HCT116 (cell line): ENCODE results near the gene GDPD1. TPM values are rescaled to one million over a fixed set of nuclear protein-coding genes. Genes with fewer than 3 reads are reported as not detected.

ENCODE experiments used
- ATAC-seq: fragments of 200-7000 bp; cut with Tn5 transposase; 2 replicates; pipeline ENCODE4 v1.9.1; 2020; ENCODE audit warnings: mild to moderate bottlenecking, moderate library complexity
- BruUV-seq: library from RNA; stranded (reverse); fragments of 400-500 nt; replicated peaks from 2 replicates; lab custom pipeline; 2021; lab: Mats Ljungman, UMichigan
- CTCF ChIA-PET: fragments of 300-600 bp; sonication (Branson Sonifier 250); formaldehyde crosslinking; loops from one replicate; lab custom pipeline; 2021; ENCODE audit warnings: antibody characterized with exemption; lab: Charles Lee
- POLR2A ChIA-PET: fragments of 300-600, 350-600 bp; sonication (Branson Sonifier 250); formaldehyde crosslinking; loops from one replicate; lab custom pipeline; 2021; ENCODE audit warnings: antibody characterized with exemption; lab: Charles Lee
- RAD21 ChIA-PET, 2 experiments: fragments of 300-600 bp; sonication (Branson Sonifier 250); formaldehyde crosslinking; loops; one replicate each; lab custom pipeline; 2023; ENCODE audit warnings: low total read pairs in 2 of 2; ENCODE audit not compliant: uncharacterized antibody in 2 of 2, unreplicated experiment in 2 of 2, low non-redundant PET in 1 of 2; lab: Charles Lee
- DNase-seq: peaks from one replicate; pipeline ENCODE4 v3.0.0-alpha.2; 2010; ENCODE audit warnings: low read depth, low spot score
- H2AFZ ChIP-seq: fragments of 200-600 bp; shearing (Covaris generic), sonication (generic); 2 replicates; pipeline ENCODE4 v1.6.1; 2017; ENCODE audit warnings: low read depth, mixed run types, mixed read lengths, antibody characterized with exemption, low read length; ENCODE audit not compliant: poor library complexity, severe bottlenecking
- H3K27ac ChIP-seq: 2 replicates; pipeline ENCODE4 v1.5.1; 2012; ENCODE audit warnings: low read depth, low read length
- H3K27me3 ChIP-seq: fragments of 200-600 bp; sonication (generic); 2 replicates; pipeline ENCODE4 v1.6.1; 2016; ENCODE audit warnings: mixed run types, low read length, mixed read lengths; ENCODE audit not compliant: insufficient read depth
- H3K36me3 ChIP-seq, 2 experiments: fragments of 200-500 bp in 1 of 2; fragments of 200-600 bp in 1 of 2; sonication (Bioruptor generic) in 1 of 2; sonication (generic) in 1 of 2; 2 replicates each; pipeline versions ENCODE4 v1.5.1 to v1.6.1; 2014 to 2016; ENCODE audit warnings: low read length in 2 of 2, inconsistent platforms in 1 of 2, mixed read lengths in 1 of 2, mixed run types in 1 of 2; ENCODE audit not compliant: insufficient read depth in 2 of 2, control insufficient read depth in 1 of 2
- H3K4me1 ChIP-seq, 2 experiments: fragments of 200-600 bp in 1 of 2; sonication (generic) in 1 of 2; 2 replicates each; pipeline versions ENCODE4 v1.5.1 to v1.6.1; 2012 to 2017; ENCODE audit warnings: low read length in 2 of 2, inconsistent platforms in 1 of 2, mild to moderate bottlenecking in 1 of 2, mixed read lengths in 1 of 2, mixed run types in 1 of 2, moderate library complexity in 1 of 2; ENCODE audit not compliant: insufficient read depth in 2 of 2, control insufficient read depth in 1 of 2
- H3K4me2 ChIP-seq: fragments of 200-600 bp; sonication (generic); 2 replicates; pipeline ENCODE4 v1.6.1; 2017; ENCODE audit warnings: mixed run types, low read length, mixed read lengths
- H3K4me3 ChIP-seq, 2 experiments: fragments of 200-600 bp in 1 of 2; sonication (generic) in 1 of 2; replicated peaks in 1 of 2; 2 replicates each; pipeline ENCODE4 v1.5.1; 2011 to 2016; ENCODE audit warnings: low read length in 2 of 2, control low read depth in 1 of 2, low read depth in 1 of 2, mild to moderate bottlenecking in 1 of 2, mixed read lengths in 1 of 2, mixed run types in 1 of 2
- H3K79me2 ChIP-seq: fragments of 200-600 bp; sonication (generic); 2 replicates; pipeline ENCODE4 v1.6.1; 2017; ENCODE audit warnings: mild to moderate bottlenecking, mixed run types, low read length, moderate library complexity, mixed read lengths; ENCODE audit not compliant: insufficient read depth
- H3K9ac ChIP-seq: fragments of 200-600 bp; sonication (generic); 2 replicates; pipeline ENCODE4 v1.6.1; 2016; ENCODE audit warnings: low read length, mixed read lengths
- H3K9me2 ChIP-seq: fragments of 200-600 bp; sonication (generic), shearing (Covaris generic); 2 replicates; pipeline ENCODE4 v1.6.1; 2017; ENCODE audit warnings: mixed run types, mild to moderate bottlenecking, moderate library complexity; ENCODE audit not compliant: insufficient read depth
- H3K9me3 ChIP-seq, 2 experiments: fragments of 200-500 bp in 1 of 2; fragments of 200-600 bp in 1 of 2; sonication (Bioruptor generic) in 1 of 2; sonication (generic) in 1 of 2; 2 replicates each; pipeline ENCODE4 v1.6.1; 2014 to 2017; ENCODE audit warnings: low read length in 2 of 2, mixed read lengths in 2 of 2, inconsistent platforms in 1 of 2, low read depth in 1 of 2, mild to moderate bottlenecking in 1 of 2, mixed run types in 1 of 2, moderate library complexity in 1 of 2; ENCODE audit not compliant: control insufficient read depth in 1 of 2, insufficient read depth in 1 of 2
- H4K20me1 ChIP-seq: fragments of 200-600 bp; sonication (generic), shearing (Covaris generic); 2 replicates; pipeline ENCODE4 v1.6.1; 2017; ENCODE audit warnings: mixed run types, mild to moderate bottlenecking, moderate library complexity; ENCODE audit not compliant: insufficient read depth
- EZH2phosphoT487 ChIP-seq: fragments of 200-600 bp; IDR thresholded peaks from 2 replicates; pipeline ENCODE4 v1.6.1; 2018; ENCODE audit warnings: antibody characterized with exemption, borderline replicate concordance
- POLR2A ChIP-seq: IDR thresholded peaks from 2 replicates; pipeline ENCODE4 v1.7.0; 2011; ENCODE audit warnings: borderline replicate concordance; ENCODE audit not compliant: insufficient read depth, insufficient read length; ENCODE audit errors: extremely low read depth
- POLR2AphosphoS5 ChIP-seq: IDR thresholded peaks from 2 replicates; pipeline ENCODE4 v1.6.1; 2011; ENCODE audit warnings: mild to moderate bottlenecking, low read depth, low read length, moderate library complexity
- SIN3A ChIP-seq: IDR thresholded peaks from 2 replicates; pipeline ENCODE4 v1.6.1; 2012; ENCODE audit warnings: low read depth
- ZFX ChIP-seq: fragments of 450-650 bp; IDR thresholded peaks from 2 replicates; pipeline ENCODE4 v1.6.1; 2017
- intact Hi-C: fragments of 100-400 bp; cut with micrococcal nuclease; formaldehyde crosslinking; loops from 2 replicates; pipeline ENCODE4 v1.10.0; 2022
- total RNA-seq: library from RNA; stranded (reverse); gene quantifications from one replicate; pipeline ENCODE4 v1.2.1, GENCODE V29; 2021; ENCODE audit not compliant: unreplicated experiment

GDPD1 gene
- total RNA-seq, 1 experiment from 2014 or later: 13.7 TPM

DNA sequence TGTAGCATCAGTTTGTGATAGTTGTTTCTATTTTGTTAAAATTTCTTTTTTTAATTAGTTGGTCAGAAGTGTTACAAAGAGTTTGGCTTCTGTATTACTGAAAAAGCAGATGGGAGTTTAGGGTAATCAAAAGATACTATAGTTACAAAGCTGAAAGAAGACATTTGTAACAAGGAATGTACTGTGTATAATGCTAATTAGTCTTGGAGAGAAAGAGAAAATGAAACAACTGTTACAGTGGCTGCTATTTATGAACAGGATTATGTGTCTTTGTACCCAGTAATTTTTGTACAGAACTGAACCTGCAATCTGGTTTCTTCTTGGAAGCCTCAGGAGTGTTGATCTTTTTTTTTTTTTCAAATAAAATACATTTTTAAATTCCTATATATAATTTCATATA, 14.3 kb downstream of the GDPD1 start:
- no peaks in the 10 kb centered on the region for H3K9me3 ChIP-seq
- no peak overlapping the region for H2AFZ ChIP-seq
- H3K27ac ChIP-seq: no peak overlapping the region
- CTCF ChIA-PET: no interaction called here
- H3K9ac ChIP-seq: no peak overlapping the region
- RAD21 ChIA-PET: no interaction called here
- DNase-seq: no peak
- no peak for ATAC-seq
- no peaks in the 10 kb centered on the region for H3K79me2 ChIP-seq
- no peaks in the 10 kb centered on the region for H3K27me3 ChIP-seq
- H3K4me1 ChIP-seq: no peaks in the 10 kb centered on the region
- no peaks in the 10 kb centered on the region for H3K9me2 ChIP-seq
- no peaks in the 10 kb centered on the region for H3K36me3 ChIP-seq
- POLR2A ChIA-PET: no interaction called here
- H3K4me2 ChIP-seq: no peak overlapping the region
- H3K4me3 ChIP-seq: no peak overlapping the region
- BruUV-seq: no TSS peak
- no peaks in the 10 kb centered on the region for H4K20me1 ChIP-seq
- intact Hi-C loops: no loop called here
- TF ChIP-seq SIN3A (no peak), POLR2A (no peak)
- TF ChIP-seq, all 23 proteins: peak for 0

GRCh38 chr17:59238906-59239305, 18.6 kb downstream of the GDPD1 start:
- intact Hi-C loops: no loop called here
- BruUV-seq: no TSS peak
- DNase-seq (no peak), ATAC-seq (no peak)
- H3K4me3 ChIP-seq: no peak overlapping the region
- no peaks in the 10 kb centered on the region for H3K9me3 ChIP-seq
- no peaks in the 10 kb centered on the region for H3K9me2 ChIP-seq
- no peaks in the 10 kb centered on the region for H3K27me3 ChIP-seq
- H2AFZ ChIP-seq: no peak overlapping the region
- H4K20me1 ChIP-seq: no peaks in the 10 kb centered on the region
- CTCF ChIA-PET: no interaction called here
- RAD21 ChIA-PET: no interaction called here
- TF ChIP-seq POLR2AphosphoS5: no peak
- no peak for TF ChIP-seq ZFX
- no peak for TF ChIP-seq EZH2phosphoT487
- no peak for TF ChIP-seq POLR2A
- H3K79me2 ChIP-seq: no peaks in the 10 kb centered on the region
- no peaks in the 10 kb centered on the region for H3K4me1 ChIP-seq
- H3K27ac ChIP-seq: no peak overlapping the region
- H3K9ac ChIP-seq: no peak overlapping the region
- POLR2A ChIA-PET: no interaction called here
- no peaks in the 10 kb centered on the region for H3K36me3 ChIP-seq
- no peak overlapping the region for H3K4me2 ChIP-seq
